ENCODE data around the gene GAST. TPM values are rescaled to one million over a fixed set of nuclear protein-coding genes. Genes with fewer than 3 reads are reported as not detected.

The GAST gene
- total and polyA plus RNA-seq, 9 of the 15 experiments (the other 6 are each of a cell fraction or from before 2014, with no cell fraction given): not detected

- TF ChIP-seq RFX5 (IDR thresholded peaks at IDR 0.05; ENCODE audit: low read depth, low read length) (no peak), ZNF311 (CRISPR knock-in tag; IDR thresholded peaks at IDR 0.05) (no peak), MBD2 (IDR thresholded peaks at IDR 0.05; ENCODE audit: borderline replicate concordance, low read depth) (no peak), KAT8 (IDR thresholded peaks at IDR 0.05; ENCODE audit: low read depth) (no peak), GTF2F1 (IDR thresholded peaks at IDR 0.05; ENCODE audit: low read depth, low read length) (no peak), E2F5 (CRISPR knock-in tag; IDR thresholded peaks at IDR 0.05) (no peak; the same call in 1 of the 2 replicates), ZBTB2 (IDR thresholded peaks at IDR 0.05) (no peak), CREM (IDR thresholded peaks at IDR 0.05; ENCODE audit: low read depth) (0 out of 2 replicates have a peak, but pooled peaks have one; percentile 5), SNAPC5 (CRISPR knock-in tag; IDR thresholded peaks at IDR 0.05) (no peak), ZNF408 (CRISPR knock-in tag; IDR thresholded peaks at IDR 0.05; ENCODE audit: low read depth) (no peak), ZNF551 (CRISPR knock-in tag; IDR thresholded peaks at IDR 0.05) (no peak), BCLAF1 (IDR thresholded peaks at IDR 0.05; ENCODE audit: borderline replicate concordance in 1 of 2, control insufficient read depth in 1 of 2, low read depth in 2 of 2, low read length in 1 of 2) (peak in 1 of 2 experiments; percentile 64; a peak in 1 of 4 replicates), BACH1 (tag; IDR thresholded peaks at IDR 0.05) (no peak), CEBPZ (IDR thresholded peaks at IDR 0.05; ENCODE audit: borderline replicate concordance, low read depth, low read length) (no peak), ZNF217 (CRISPR knock-in tag; IDR thresholded peaks at IDR 0.05) (no peak), DPF2 (IDR thresholded peaks at IDR 0.05) (no peak), SAP30 (IDR thresholded peaks at IDR 0.05; ENCODE audit: borderline replicate concordance, insufficient read depth, low read depth, low read length, poor library complexity, severe bottlenecking) (peak; percentile 60), HMG20B (CRISPR knock-in tag; IDR thresholded peaks at IDR 0.05) (no peak)
Measured at GRCh38 chr17:41689497-41690299, 22.4 kb upstream of the GAST start (continued).
